GM12872 (cell line): Measurements from ENCODE around the gene ZBTB16.

ENCODE experiments used
- CTCF ChIP-seq: IDR thresholded peaks from 3 replicates; pipeline ENCODE4 v1.5.1; 2011; ENCODE audit warnings: low read depth, mild to moderate bottlenecking, low read length, moderate library complexity; ENCODE audit not compliant: insufficient read depth

The ZBTB16 gene

GRCh38 chr11:114236829-114237228, 177.3 kb downstream of the ZBTB16 start:
- no peak for TF ChIP-seq CTCF

- TF ChIP-seq CTCF, result no peak
Measured at GRCh38 chr11:114237321-114238280, 178.1 kb downstream of the ZBTB16 start.

GRCh38 chr11:114239753-114240161, 180.2 kb downstream of the ZBTB16 start:
- no peak for TF ChIP-seq CTCF

- no peak for TF ChIP-seq CTCF
Measured at GRCh38 chr11:114242032-114242431, 182.5 kb downstream of the ZBTB16 start.

- no peak for TF ChIP-seq CTCF
Measured at GRCh38 chr11:114243461-114244372, 184.2 kb downstream of the ZBTB16 start.

GRCh38 chr11:114244726-114245394, 185.3 kb downstream of the ZBTB16 start:
- TF ChIP-seq CTCF, result no peak
